ENCODE results near the gene TUBGCP2. TPM values are rescaled to one million over a fixed set of nuclear protein-coding genes. Genes with fewer than 3 reads are reported as not detected.
A peak's percentile ranks its signal among the peaks of the same experiment; 100 is the strongest.

Gene TUBGCP2
- total RNA-seq, 1 experiment from 2014 or later = 52.4 TPM

GRCh38 chr10:133351408-133352318 lies 43.0 kb upstream of the TUBGCP2 start:
- H2BK15ac ChIP-seq (ENCODE audit: low read depth, low read length) = no peak overlapping the region
- H3K79me1 ChIP-seq (ENCODE audit: insufficient read depth, low read depth, low read length, poor library complexity, severe bottlenecking) = no peaks in the 10 kb centered on the region
- H2BK5ac ChIP-seq (ENCODE audit: insufficient read length, low read length) = no peak overlapping the region
- no peak for DNase-seq
- H3K9ac ChIP-seq (ENCODE audit: extremely low read depth, insufficient read length, low read length) = no peak overlapping the region
- no peak overlapping the region for H2BK12ac ChIP-seq (ENCODE audit: insufficient read length, low read depth, low read length)
- Mint-ChIP-seq H3K9me3 (no peaks in the 10 kb centered on the region), H3K27me3 (ENCODE audit: low read depth) (peaks cover 5% of the 10 kb centered on the region), H3K4me3 (no peak overlapping the region), H3K36me3 (ENCODE audit: insufficient read depth in 1 of 3, low read depth in 3 of 3) (peaks cover 0 to 3% (median 3%) of the 10 kb centered on the region in 3 experiments; a peak in 1 of 7 replicates), H3K27ac (no peak overlapping the region), H3K4me1 (peaks cover 2 to 15% of the 10 kb centered on the region in 2 experiments; a peak in 2 of 4 replicates)
- no peak overlapping the region for H4K8ac ChIP-seq (replicated peaks; ENCODE audit: insufficient read length, low read depth, low read length)
- H3K4me1 ChIP-seq (ENCODE audit: insufficient read depth, low read length) = no peaks in the 10 kb centered on the region
- no peak overlapping the region for H3K4ac ChIP-seq (ENCODE audit: low read depth, low read length)
- peak overlapping the region; percentile 15 for H3K18ac ChIP-seq (ENCODE audit: insufficient read length, low read depth, low read length)
- H3K27me3 ChIP-seq (ENCODE audit: insufficient read depth, low read length) = no peaks in the 10 kb centered on the region; the same call in 1 of the 2 replicates
- H3K23ac ChIP-seq (ENCODE audit: insufficient read length, low read depth, low read length) = no peak overlapping the region
- no peak overlapping the region for H3T11ph ChIP-seq (ENCODE audit: low read length)
- no CpG with 5 or more reads among the region's 24 CpGs for WGBS (ENCODE audit: extremely low coverage, insufficient read length, low lambda C conversion rate)
- no peaks in the 10 kb centered on the region for H3K79me2 ChIP-seq (ENCODE audit: insufficient read depth, low read length)
- H3K27ac ChIP-seq (ENCODE audit: insufficient read length, low read depth, low read length) = no peak overlapping the region
- H3K9me3 ChIP-seq (ENCODE audit: control insufficient read depth, low read depth, low read length) = no peaks in the 10 kb centered on the region
- H2AK5ac ChIP-seq (ENCODE audit: insufficient read length, low read length) = no peak overlapping the region
- peak; percentile 35 for TF ChIP-seq CTCF (conservative IDR thresholded peaks at IDR 0.05)
- no peak overlapping the region for H4K5ac ChIP-seq (ENCODE audit: insufficient read length, low read depth, low read length)
- H3K56ac ChIP-seq (ENCODE audit: insufficient read length, low read depth, low read length) = no peak overlapping the region
- no peaks in the 10 kb centered on the region for H3K23me2 ChIP-seq (ENCODE audit: insufficient read length, low read depth, low read length, poor library complexity, severe bottlenecking)
- no peak overlapping the region for H3K4me2 ChIP-seq (ENCODE audit: insufficient read depth, insufficient read length, low read length)
- no peak overlapping the region for H2BK20ac ChIP-seq (ENCODE audit: low read depth, low read length, poor library complexity, severe bottlenecking)
- no peak overlapping the region for H2AFZ ChIP-seq (ENCODE audit: low read length)
- no peak overlapping the region for H4K91ac ChIP-seq (ENCODE audit: insufficient read length, low read depth, low read length)
- H2BK120ac ChIP-seq (ENCODE audit: low read depth, low read length, poor library complexity, severe bottlenecking) = no peak overlapping the region
- no peaks in the 10 kb centered on the region for H4K20me1 ChIP-seq (ENCODE audit: control insufficient read depth, insufficient read depth, insufficient read length)
- H3K14ac ChIP-seq (ENCODE audit: insufficient read depth, low read length) = no peak overlapping the region; the same call in 1 of the 2 replicates

All from H9 (cell line).